Astrocyte of the spinal cord (primary cell): ENCODE data around the gene REEP6.
"Not testable (repeated sequence)": the region's sequence is repeated elsewhere in the genome, so short reads cannot be mapped to it uniquely, and the experiment has no call there.

Source experiments
- DNase-seq: peaks from one replicate; pipeline ENCODE4 v3.0.0; 2011; ENCODE audit warnings: low read depth, low spot score
- H3K4me3 ChIP-seq: 2 replicates; pipeline ENCODE4 v1.5.1; 2011; ENCODE audit warnings: low read depth, mild to moderate bottlenecking, low read length, moderate library complexity
- CTCF ChIP-seq: IDR thresholded peaks from 2 replicates; pipeline ENCODE4 v1.5.1; 2012; ENCODE audit warnings: low read depth, mild to moderate bottlenecking, low read length, inconsistent platforms
- in situ Hi-C: cut with HindIII; loops from 2 replicates; pipeline ENCODE4 v1.10.0; 2017; ENCODE audit warnings: low sequenced_read_pairs

REEP6 gene

GRCh38 chr19:1526979-1527649 lies 36.1 kb downstream of the REEP6 start:
- in situ Hi-C loops = no loop called here

GRCh38 chr19:1527650-1528309 lies 36.8 kb downstream of the REEP6 start:
- in situ Hi-C loops = no loop called here
- DNase-seq = no peak
- no peak overlapping the region for H3K4me3 ChIP-seq
- TF ChIP-seq CTCF = no peak

More at GRCh38 chr19:1526979-1527649, 36.1 kb downstream of the REEP6 start:
- H3K4me3 ChIP-seq = no peak overlapping the region
- TF ChIP-seq CTCF = no peak
- no peak for DNase-seq

GRCh38 chr19:1528596-1529429 lies 37.8 kb downstream of the REEP6 start:
- TF ChIP-seq CTCF = no peak
- DNase-seq = no peak
- no peak overlapping the region for H3K4me3 ChIP-seq
- in situ Hi-C loops = no loop called here

GRCh38 chr19:1529430-1529816 lies 38.4 kb downstream of the REEP6 start:
- no peak overlapping the region for H3K4me3 ChIP-seq
- DNase-seq = no peak
- in situ Hi-C loops = no loop called here
- TF ChIP-seq CTCF = no peak

GRCh38 chr19:1530856-1531255 lies 39.9 kb downstream of the REEP6 start:
- DNase-seq = not testable (repeated sequence)

GRCh38 chr19:1531587-1531986 lies 40.6 kb downstream of the REEP6 start:
- DNase-seq = no peak
- no peak overlapping the region for H3K4me3 ChIP-seq
- in situ Hi-C loops = no loop called here
- no peak for TF ChIP-seq CTCF

More at GRCh38 chr19:1530856-1531255, 39.9 kb downstream of the REEP6 start:
- H3K4me3 ChIP-seq, in situ Hi-C loops: not testable (repeated sequence)

- no peak for TF ChIP-seq CTCF
- no peak overlapping the region for H3K4me3 ChIP-seq
- in situ Hi-C loops = no loop called here
- no peak for DNase-seq
These were observed 41.0 kb downstream of the REEP6 start for GRCh38 chr19:1532003-1532402.
